ENCODE results near the gene AGRN.
"Not testable (repeated sequence)": the region's sequence is repeated elsewhere in the genome, so short reads cannot be mapped to it uniquely, and the experiment has no call there.

The AGRN gene

GRCh38 chr1:981955-982558 lies 37.9 kb upstream of the AGRN start, which contains the start of gene PERM1:
Gene PERM1, minus strand, starts transcription at chr1:982093. Its CDS starts 1,064 bp downstream, at chr1:981029.
- no peak for DNase-seq (ENCODE audit: low spot score)

- no peak for DNase-seq (ENCODE audit: low spot score)
Measured at GRCh38 chr1:982765-983436, 37.0 kb upstream of the AGRN start.

- DNase-seq (ENCODE audit: low spot score) = peak; percentile 85
Measured at GRCh38 chr1:983798-984475, 36.0 kb upstream of the AGRN start.

GRCh38 chr1:984476-984814 lies 35.5 kb upstream of the AGRN start:
- DNase-seq (ENCODE audit: low spot score) = no peak

- no peak for DNase-seq (ENCODE audit: low spot score)
Measured at GRCh38 chr1:985126-985525, 34.8 kb upstream of the AGRN start.

- not testable (repeated sequence) for DNase-seq (ENCODE audit: low spot score)
Measured at GRCh38 chr1:988061-988460, 31.9 kb upstream of the AGRN start.

GRCh38 chr1:991275-991674 lies 28.6 kb upstream of the AGRN start:
- not testable (repeated sequence) for DNase-seq (ENCODE audit: low spot score)

GRCh38 chr1:991895-992294 lies 28.0 kb upstream of the AGRN start:
- DNase-seq (ENCODE audit: low spot score) = no peak

GRCh38 chr1:992362-992761 lies 27.6 kb upstream of the AGRN start:
- no peak for DNase-seq (ENCODE audit: low spot score)

- DNase-seq (ENCODE audit: low spot score) = no peak
Measured at GRCh38 chr1:993379-993995, 26.4 kb upstream of the AGRN start.

- not testable (repeated sequence) for DNase-seq (ENCODE audit: low spot score)
Measured at GRCh38 chr1:994546-994945, 25.4 kb upstream of the AGRN start.

- DNase-seq (ENCODE audit: low spot score) = no peak
Measured at GRCh38 chr1:995665-996633, 24.0 kb upstream of the AGRN start.

- DNase-seq (ENCODE audit: low spot score) = no peak
Measured at GRCh38 chr1:996851-997712, 22.8 kb upstream of the AGRN start.

GRCh38 chr1:997713-997992 lies 22.3 kb upstream of the AGRN start:
- DNase-seq (ENCODE audit: low spot score) = no peak

- DNase-seq (ENCODE audit: low spot score) = peak; percentile 16
Measured at GRCh38 chr1:997993-998744, 21.8 kb upstream of the AGRN start.

- no peak for DNase-seq (ENCODE audit: low spot score)
Measured at GRCh38 chr1:998745-998994, 21.2 kb upstream of the AGRN start.

- DNase-seq (ENCODE audit: low spot score) = peak; percentile 55
Measured at GRCh38 chr1:998995-999724, 20.8 kb upstream of the AGRN start.

- DNase-seq (ENCODE audit: low spot score) = peak; percentile 95
Measured at GRCh38 chr1:999725-1000356, 20.1 kb upstream of the AGRN start, which contains the start of gene HES4. Gene HES4, minus strand, starts transcription at chr1:1000097. Its CDS starts 124 bp downstream, at chr1:999973.

- peak; percentile 95 for DNase-seq (ENCODE audit: low spot score)
Measured at GRCh38 chr1:1000357-1001056, 19.4 kb upstream of the AGRN start.

Data from AG20443 (cell line).